Endothelial cell of umbilical vein (primary cell): ENCODE results near the gene ZNF99. TPM values are rescaled to one million over a fixed set of nuclear protein-coding genes. Genes with fewer than 3 reads are reported as not detected.

Source experiments
- Bru-seq: library from RNA; stranded (reverse); fragments of 400-500 nt; gene quantifications from one replicate; lab custom pipeline; 2021; lab: Mats Ljungman, UMichigan
- BruChase-seq, 2 experiments: library from RNA; stranded (reverse); fragments of 400-500 nt; gene quantifications; one replicate each; lab custom pipeline; 2021; lab: Mats Ljungman, UMichigan
- BruUV-seq: library from RNA; stranded (reverse); fragments of 400-500 nt; replicated peaks from 2 replicates; lab custom pipeline; 2021; lab: Mats Ljungman, UMichigan
- CTCF ChIA-PET: fragments of 300-600, 350-600 bp; sonication (Branson Sonifier 250); formaldehyde crosslinking; loops from one replicate; lab custom pipeline; 2021; ENCODE audit warnings: antibody characterized with exemption, inconsistent platforms; lab: Charles Lee
- POLR2A ChIA-PET: fragments of 300-600, 350-600 bp; sonication (Branson Sonifier 250); formaldehyde crosslinking; loops from one replicate; lab custom pipeline; 2021; ENCODE audit warnings: antibody characterized with exemption, inconsistent platforms; lab: Charles Lee
- DNase-seq: peaks from one replicate; pipeline ENCODE4 v3.0.0-alpha.2; 2011; ENCODE audit warnings: low read depth, low spot score
- FAIRE-seq: peaks from 2 replicates; lab custom pipeline; 2011; peaks lifted over from hg19 to GRCh38; lab: Jason Lieb, UNC
- H2AFZ ChIP-seq: 2 replicates; pipeline ENCODE4 v1.6.0; 2012; ENCODE audit warnings: low read depth, low read length, control low read depth, inconsistent platforms
- H3K27ac ChIP-seq: 2 replicates; pipeline ENCODE4 v1.5.1; 2011; ENCODE audit warnings: low read depth, mild to moderate bottlenecking, control low read depth, low read length, moderate library complexity; ENCODE audit not compliant: insufficient read depth
- H3K27me3 ChIP-seq, 2 experiments: 2 replicates each; pipeline versions ENCODE4 v1.6.0 to v1.6.1; 2011; ENCODE audit warnings: low read length in 2 of 2, mixed read lengths in 1 of 2; ENCODE audit not compliant: control insufficient read depth in 2 of 2, insufficient read depth in 2 of 2
- H3K36me3 ChIP-seq, 2 experiments: 2 replicates in 1 of 2; 3 replicates in 1 of 2; pipeline ENCODE4 v1.5.1; 2011; ENCODE audit warnings: low read length in 2 of 2, mild to moderate bottlenecking in 1 of 2, moderate library complexity in 1 of 2; ENCODE audit not compliant: control insufficient read depth in 2 of 2, insufficient read depth in 2 of 2; ENCODE audit errors: extremely low read depth in 1 of 2
- H3K4me1 ChIP-seq: 3 replicates; pipeline ENCODE4 v1.5.1; 2011; ENCODE audit warnings: mild to moderate bottlenecking, low read length; ENCODE audit not compliant: control insufficient read depth, insufficient read depth; ENCODE audit errors: extremely low read depth
- H3K4me2 ChIP-seq: 2 replicates; pipeline ENCODE4 v1.6.1; 2011; ENCODE audit warnings: low read length, control low read depth, mixed read lengths; ENCODE audit not compliant: insufficient read depth
- H3K4me3 ChIP-seq, 3 experiments: fragments of 200-600 bp in 1 of 3; sonication (generic), shearing (Covaris generic) in 1 of 3; replicated peaks in 1 of 3; 2 replicates each; pipeline ENCODE4 v1.5.1; 2011 to 2016; ENCODE audit warnings: control low read depth in 3 of 3, low read length in 3 of 3, mild to moderate bottlenecking in 2 of 3, inconsistent platforms in 1 of 3, low read depth in 1 of 3, moderate library complexity in 1 of 3; ENCODE audit not compliant: insufficient read depth in 1 of 3
- H3K79me2 ChIP-seq: 2 replicates; pipeline ENCODE4 v1.6.0; 2012; ENCODE audit warnings: low read length, inconsistent platforms; ENCODE audit not compliant: control insufficient read depth, insufficient read depth
- H3K9ac ChIP-seq: replicated peaks from 2 replicates; pipeline ENCODE3; 2011; ENCODE audit warnings: low read length, control low read depth; ENCODE audit not compliant: insufficient read depth; ENCODE audit errors: extremely low read depth
- H3K9me1 ChIP-seq: replicated peaks from 3 replicates; pipeline ENCODE4 v1.6.0; 2011; ENCODE audit warnings: mild to moderate bottlenecking, low read length; ENCODE audit not compliant: control insufficient read depth, insufficient read depth; ENCODE audit errors: extremely low read depth
- H3K9me3 ChIP-seq: replicated peaks from 2 replicates; pipeline ENCODE4 v1.5.1; 2012; ENCODE audit warnings: low read length, inconsistent platforms; ENCODE audit not compliant: control insufficient read depth, insufficient read depth
- H4K20me1 ChIP-seq: replicated peaks from 2 replicates; pipeline ENCODE3; 2011; ENCODE audit warnings: mild to moderate bottlenecking, low read length; ENCODE audit not compliant: control insufficient read depth, insufficient read depth; ENCODE audit errors: extremely low read depth
- EZH2 ChIP-seq: IDR thresholded peaks from 2 replicates; pipeline ENCODE4 v1.6.1; 2012; ENCODE audit warnings: borderline replicate concordance, low read depth, mild to moderate bottlenecking, moderate library complexity, low read length, inconsistent platforms; ENCODE audit not compliant: severe bottlenecking
- FOS ChIP-seq: IDR thresholded peaks from 2 replicates; pipeline ENCODE4 v1.6.1; 2011; ENCODE audit warnings: mild to moderate bottlenecking, low read length, moderate library complexity, borderline replicate concordance; ENCODE audit not compliant: insufficient read depth
- GATA2 ChIP-seq: IDR thresholded peaks from 2 replicates; pipeline ENCODE4 v1.7.0; 2011; ENCODE audit warnings: low read depth, mild to moderate bottlenecking, moderate library complexity, mixed read lengths, low read length; ENCODE audit not compliant: insufficient read length, insufficient read depth
- JUN ChIP-seq: IDR thresholded peaks from 2 replicates; pipeline ENCODE4 v1.6.1; 2011; ENCODE audit warnings: borderline replicate concordance, low read depth; ENCODE audit not compliant: insufficient read length, insufficient read depth
- MYC ChIP-seq: IDR thresholded peaks from one replicate; pipeline ENCODE4 v1.6.1; 2011; ENCODE audit warnings: mild to moderate bottlenecking, low read depth, low read length
- POLR2A ChIP-seq: IDR thresholded peaks from 2 replicates; pipeline ENCODE4 v1.6.1; 2012; ENCODE audit warnings: low read depth, mild to moderate bottlenecking, control low read depth, low read length
- POLR2AphosphoS5 ChIP-seq: IDR thresholded peaks from 2 replicates; pipeline ENCODE4 v1.6.1; 2012; ENCODE audit warnings: low read depth, mild to moderate bottlenecking, control low read depth, low read length, moderate library complexity; ENCODE audit not compliant: insufficient read depth
- dilution Hi-C: fragments of 300-500 bp; cut with MboI; formaldehyde crosslinking; loops from one replicate; pipeline ENCODE4 v1.15.0; 2019; ENCODE audit warnings: low sequenced_read_pairs; ENCODE audit not compliant: extremely low pct_ligation_motif_present
- intact Hi-C: fragments of 100-400 bp; cut with micrococcal nuclease; formaldehyde crosslinking; loops from one replicate; pipeline ENCODE4 v1.10.0; 2022
- long read RNA-seq: library from polyadenylated mRNA; stranded (forward); transcript quantifications from one replicate; pipeline ENCODE4 v2.0.0, GENCODE V29; 2021
- polyA minus RNA-seq, 3 experiments: library from RNA; depleted of rRNA, polyadenylated mRNA; stranded (reverse); fragments of >200 nt; gene quantifications; 1 replicate in 1 of 3; 2 replicates in 2 of 3; pipeline ENCODE4 v1.2.3, GENCODE V29; 2011
- polyA plus RNA-seq, 4 experiments: library from polyadenylated mRNA; depleted of rRNA in 3 of 4; stranded (reverse) in 3 of 4; unstranded in 1 of 4; fragments of >200 nt; gene quantifications; 2 replicates each; pipeline versions ENCODE4 v1.2.1 to v1.2.3, GENCODE V29; 2011 to 2012; ENCODE audit warnings: missing spikeins in 1 of 4
- total RNA-seq: library from RNA; stranded (reverse); gene quantifications from 2 replicates; pipeline ENCODE4 v1.2.3, GENCODE V29; 2021
- TF ChIP-seq, protein P1 (sequence below), 2 donors: IDR thresholded peaks; 1 replicate in 1 of 2; 2 replicates in 1 of 2; pipeline ENCODE4 v1.5.1; 2011; ENCODE audit warnings: low read length in 2 of 2, mild to moderate bottlenecking in 2 of 2, moderate library complexity in 2 of 2, control low read depth in 1 of 2, inconsistent platforms in 1 of 2, low read depth in 1 of 2; ENCODE audit not compliant: insufficient read depth in 1 of 2; ENCODE audit errors: extremely low read depth in 1 of 2
- TF ChIP-seq, protein P2 (sequence below): IDR thresholded peaks from 2 replicates; pipeline ENCODE4 v1.6.1; 2011; ENCODE audit not compliant: insufficient read depth, insufficient read length

The ZNF99 gene
- not detected in 2 replicates for total RNA-seq
- not detected in 2 replicates for polyA plus RNA-seq
- not detected in 2 replicates for polyA plus RNA-seq (2011; cell fraction: cytosol; rRNA removed)
- polyA plus RNA-seq (2011; cell fraction: nucleus; rRNA removed): not detected in 2 replicates
- polyA plus RNA-seq (2012): not detected in 2 replicates
- polyA minus RNA-seq: not detected in 2 replicates
- polyA minus RNA-seq (2011; cell fraction: cytosol; rRNA and poly(A)+ RNA removed): not detected
- not detected in 2 replicates for polyA minus RNA-seq (2011; cell fraction: nucleus; rRNA and poly(A)+ RNA removed)
- not detected for Bru-seq, nascent RNA
- not detected for BruChase-seq, experiment 1, labeled RNA remaining after a 6-hour chase
- BruChase-seq, experiment 2, labeled RNA remaining after a 2-hour chase: not detected
- long read RNA-seq: 0 reads

DNA sequence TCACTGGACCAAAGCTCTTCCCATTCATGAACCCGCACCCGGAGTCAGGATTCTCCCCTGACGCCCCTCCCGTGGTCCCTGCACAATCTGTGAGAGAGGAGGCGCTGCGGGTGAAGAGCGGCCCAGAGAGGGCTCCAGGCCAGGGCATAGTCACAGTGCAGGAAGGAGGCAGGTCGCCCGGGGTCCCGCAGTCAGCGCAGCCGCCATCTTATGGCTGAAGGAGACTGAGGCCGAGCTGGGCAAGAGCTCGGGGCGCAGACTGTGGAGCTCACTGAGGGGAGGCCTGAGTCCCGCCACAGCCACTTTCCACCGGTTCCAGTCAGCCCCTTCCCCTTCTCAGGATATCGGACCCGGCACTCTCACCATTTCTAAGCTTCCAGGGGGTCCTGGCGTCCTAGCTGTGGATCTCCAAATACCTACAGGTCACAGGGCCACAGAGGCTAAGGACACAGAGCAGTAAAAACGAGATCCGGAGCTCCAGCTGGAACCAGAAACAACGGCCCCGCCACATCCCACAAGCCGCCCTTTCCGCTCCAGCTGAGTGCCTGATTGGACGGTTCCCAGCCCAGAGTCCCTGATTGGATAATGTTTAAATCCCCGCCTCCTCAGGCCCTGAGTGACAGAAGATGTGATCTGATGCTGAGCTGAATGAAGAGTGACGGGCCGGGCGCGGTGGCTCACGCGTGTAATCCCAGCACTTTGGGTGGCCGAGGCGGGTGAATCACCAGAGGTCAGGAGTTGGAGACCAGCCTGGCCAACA is at the start of gene ZNF99:
Gene ZNF99 (minus strand): TSS at position 501 of the 760 bp plus-strand sequence. CDS start 135 bp downstream, at position 366.
- no TSS peak for BruUV-seq
- Histone ChIP-seq H3K4me2 (no peak within 1 kb of the TSS), H4K20me1 (no peaks in the 10 kb centered on the region), H3K27me3 (no peaks in the 10 kb centered on the region), H3K36me3 (no peaks in the 10 kb centered on the region), H3K9me3 (no peaks in the 10 kb centered on the region), H3K4me1 (no peaks in the 10 kb centered on the region), H3K9me1 (no peaks in the 10 kb centered on the region), H3K9ac (no peak within 1 kb of the TSS), H3K27ac (no peak within 1 kb of the TSS), H2AFZ (no peak within 1 kb of the TSS), H3K79me2 (no peaks in the 10 kb centered on the region), H3K4me3 (no peak within 1 kb of the TSS)
- FAIRE-seq (no peak), DNase-seq (no peak)
- no peak for TF ChIP-seq GATA2
- TF ChIP-seq, protein P1, sequence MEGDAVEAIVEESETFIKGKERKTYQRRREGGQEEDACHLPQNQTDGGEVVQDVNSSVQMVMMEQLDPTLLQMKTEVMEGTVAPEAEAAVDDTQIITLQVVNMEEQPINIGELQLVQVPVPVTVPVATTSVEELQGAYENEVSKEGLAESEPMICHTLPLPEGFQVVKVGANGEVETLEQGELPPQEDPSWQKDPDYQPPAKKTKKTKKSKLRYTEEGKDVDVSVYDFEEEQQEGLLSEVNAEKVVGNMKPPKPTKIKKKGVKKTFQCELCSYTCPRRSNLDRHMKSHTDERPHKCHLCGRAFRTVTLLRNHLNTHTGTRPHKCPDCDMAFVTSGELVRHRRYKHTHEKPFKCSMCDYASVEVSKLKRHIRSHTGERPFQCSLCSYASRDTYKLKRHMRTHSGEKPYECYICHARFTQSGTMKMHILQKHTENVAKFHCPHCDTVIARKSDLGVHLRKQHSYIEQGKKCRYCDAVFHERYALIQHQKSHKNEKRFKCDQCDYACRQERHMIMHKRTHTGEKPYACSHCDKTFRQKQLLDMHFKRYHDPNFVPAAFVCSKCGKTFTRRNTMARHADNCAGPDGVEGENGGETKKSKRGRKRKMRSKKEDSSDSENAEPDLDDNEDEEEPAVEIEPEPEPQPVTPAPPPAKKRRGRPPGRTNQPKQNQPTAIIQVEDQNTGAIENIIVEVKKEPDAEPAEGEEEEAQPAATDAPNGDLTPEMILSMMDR (IDR thresholded peaks at IDR 0.05; ENCODE audit: extremely low read depth in 1 of 2, insufficient read depth in 1 of 2, low read depth in 1 of 2, low read length in 2 of 2): no peak
- no peak for TF ChIP-seq POLR2AphosphoS5
- TF ChIP-seq MYC: no peak
- no peak for TF ChIP-seq FOS
- no peak for TF ChIP-seq JUN
- no peak for TF ChIP-seq POLR2A
- TF ChIP-seq, protein P2, sequence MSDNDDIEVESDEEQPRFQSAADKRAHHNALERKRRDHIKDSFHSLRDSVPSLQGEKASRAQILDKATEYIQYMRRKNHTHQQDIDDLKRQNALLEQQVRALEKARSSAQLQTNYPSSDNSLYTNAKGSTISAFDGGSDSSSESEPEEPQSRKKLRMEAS: no peak
- TF ChIP-seq EZH2: no peak
- dilution Hi-C loops: no loop called here
- intact Hi-C loops: no loop called here
- CTCF ChIA-PET: no interaction called here
- POLR2A ChIA-PET: no interaction called here
